ENCODE data around the gene SMIM29.
"Not testable (repeated sequence)": the region's sequence is repeated elsewhere in the genome, so short reads cannot be mapped to it uniquely, and the experiment has no call there.

Gene SMIM29

GRCh38 chr6:34267746-34268145, 18.9 kb upstream of the SMIM29 start:
- no peak for DNase-seq

GRCh38 chr6:34263484-34263883, 14.7 kb upstream of the SMIM29 start:
- DNase-seq: not testable (repeated sequence)

GRCh38 chr6:34260576-34261267, 11.9 kb upstream of the SMIM29 start:
- no peak for DNase-seq

- no peak for DNase-seq
Observed at GRCh38 chr6:34259529-34260069, 10.8 kb upstream of the SMIM29 start.

GRCh38 chr6:34252395-34252794, 3.6 kb upstream of the SMIM29 start:
- not testable (repeated sequence) for DNase-seq

- no peak for DNase-seq
Observed at GRCh38 chr6:34249469-34250261, 859 bp upstream of the SMIM29 start.

GRCh38 chr6:34248198-34248726, 544 bp downstream of the SMIM29 start:
- DNase-seq: no peak

GRCh38 chr6:34247481-34248197, 1.2 kb downstream of the SMIM29 start:
- DNase-seq: no peak

- peak; percentile 12 for DNase-seq
Observed at GRCh38 chr6:34246563-34247391, 2.0 kb downstream of the SMIM29 start.

- DNase-seq: no peak
Observed at GRCh38 chr6:34246249-34246562, 2.6 kb downstream of the SMIM29 start.

GRCh38 chr6:34245761-34246140, 3.1 kb downstream of the SMIM29 start:
- not testable (repeated sequence) for DNase-seq

GRCh38 chr6:34245032-34245760, 3.6 kb downstream of the SMIM29 start:
- DNase-seq: not testable (repeated sequence)

- no peak for DNase-seq
Observed at GRCh38 chr6:34243901-34244884, 4.6 kb downstream of the SMIM29 start.

GRCh38 chr6:34243131-34243771, 5.6 kb downstream of the SMIM29 start:
- DNase-seq: no peak

- no peak for DNase-seq
Observed at GRCh38 chr6:34242252-34243130, 6.3 kb downstream of the SMIM29 start.

GRCh38 chr6:34241351-34242215, 7.2 kb downstream of the SMIM29 start:
- no peak for DNase-seq

- no peak for DNase-seq
Observed at GRCh38 chr6:34240329-34241248, 8.2 kb downstream of the SMIM29 start.

Data from GF-D8 (cell line).